ENCODE data around the gene WDR53. TPM values are rescaled to one million over a fixed set of nuclear protein-coding genes. Genes with fewer than 3 reads are reported as not detected.

Gene WDR53
- total RNA-seq, 2 experiments from 2014 or later: 10.8 to 16.5 TPM

DNA sequence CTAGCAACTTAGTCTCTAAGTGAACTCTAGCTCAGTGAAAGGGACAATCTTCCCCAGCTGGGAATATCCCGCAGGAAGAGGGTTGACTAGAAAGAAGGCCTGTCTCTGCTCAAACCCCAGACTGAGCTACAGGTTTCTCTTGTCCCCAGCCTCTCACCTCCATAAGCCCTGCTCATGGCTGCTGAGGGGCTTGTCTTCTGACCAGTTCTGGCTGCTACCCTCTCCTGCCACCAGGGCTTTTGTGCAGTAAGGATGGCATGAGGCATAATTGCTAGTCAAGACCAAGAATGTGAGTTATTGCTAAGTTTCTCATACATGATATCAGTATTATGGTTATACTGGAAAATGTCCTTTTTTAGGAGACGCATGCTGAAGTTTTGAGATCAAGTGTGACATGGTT is 21.3 kb downstream of the WDR53 start:
- no peaks in the 10 kb centered on the region for H3K4me1 ChIP-seq (ENCODE audit: insufficient read depth, low read length, poor library complexity, severe bottlenecking)
- TF ChIP-seq, protein P1, sequence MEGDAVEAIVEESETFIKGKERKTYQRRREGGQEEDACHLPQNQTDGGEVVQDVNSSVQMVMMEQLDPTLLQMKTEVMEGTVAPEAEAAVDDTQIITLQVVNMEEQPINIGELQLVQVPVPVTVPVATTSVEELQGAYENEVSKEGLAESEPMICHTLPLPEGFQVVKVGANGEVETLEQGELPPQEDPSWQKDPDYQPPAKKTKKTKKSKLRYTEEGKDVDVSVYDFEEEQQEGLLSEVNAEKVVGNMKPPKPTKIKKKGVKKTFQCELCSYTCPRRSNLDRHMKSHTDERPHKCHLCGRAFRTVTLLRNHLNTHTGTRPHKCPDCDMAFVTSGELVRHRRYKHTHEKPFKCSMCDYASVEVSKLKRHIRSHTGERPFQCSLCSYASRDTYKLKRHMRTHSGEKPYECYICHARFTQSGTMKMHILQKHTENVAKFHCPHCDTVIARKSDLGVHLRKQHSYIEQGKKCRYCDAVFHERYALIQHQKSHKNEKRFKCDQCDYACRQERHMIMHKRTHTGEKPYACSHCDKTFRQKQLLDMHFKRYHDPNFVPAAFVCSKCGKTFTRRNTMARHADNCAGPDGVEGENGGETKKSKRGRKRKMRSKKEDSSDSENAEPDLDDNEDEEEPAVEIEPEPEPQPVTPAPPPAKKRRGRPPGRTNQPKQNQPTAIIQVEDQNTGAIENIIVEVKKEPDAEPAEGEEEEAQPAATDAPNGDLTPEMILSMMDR (conservative IDR thresholded peaks at IDR 0.05; ENCODE audit: low read length): no peak
- TF ChIP-seq EZH2phosphoT487 (IDR thresholded peaks at IDR 0.05; ENCODE audit: borderline replicate concordance, low read depth, low read length): no peak
- H2AFZ ChIP-seq (ENCODE audit: low read length): no peak overlapping the region
- CTCF ChIA-PET (ENCODE audit: unreplicated experiment): no interaction called here
- H3K4me3 ChIP-seq (ENCODE audit: low read depth, low read length, poor library complexity, severe bottlenecking): no peak overlapping the region
- H3K27ac ChIP-seq (ENCODE audit: low read depth, low read length, poor library complexity, severe bottlenecking): no peak overlapping the region
- POLR2A ChIA-PET: interaction anchor here (0.5 to 0.6 kb wide), 2 partner anchors 36 to 82 kb away, joined by 3 read pairs; no protein-coding TSS in a partner anchor
- no TSS peak for BruUV-seq (replicated peaks)
- H3K4me2 ChIP-seq (ENCODE audit: low read length): no peak overlapping the region
- no peak for DNase-seq (ENCODE audit: low spot score)
- H3K9me2 ChIP-seq (ENCODE audit: insufficient read depth, low read length): no peaks in the 10 kb centered on the region
- no peaks in the 10 kb centered on the region for H3K79me2 ChIP-seq (ENCODE audit: insufficient read depth, low read depth, low read length)
- intact Hi-C loops (cut with micrococcal nuclease; ENCODE audit: unreplicated experiment): no loop called here
- H3K36me3 ChIP-seq (ENCODE audit: insufficient read depth, low read length): no peaks in the 10 kb centered on the region
- peaks cover 14% of the 10 kb centered on the region; the same call in 1 of the 2 replicates for H3K9me3 ChIP-seq (ENCODE audit: low read length)
- H4K20me1 ChIP-seq (ENCODE audit: insufficient read depth, low read length): no peaks in the 10 kb centered on the region

DNA sequence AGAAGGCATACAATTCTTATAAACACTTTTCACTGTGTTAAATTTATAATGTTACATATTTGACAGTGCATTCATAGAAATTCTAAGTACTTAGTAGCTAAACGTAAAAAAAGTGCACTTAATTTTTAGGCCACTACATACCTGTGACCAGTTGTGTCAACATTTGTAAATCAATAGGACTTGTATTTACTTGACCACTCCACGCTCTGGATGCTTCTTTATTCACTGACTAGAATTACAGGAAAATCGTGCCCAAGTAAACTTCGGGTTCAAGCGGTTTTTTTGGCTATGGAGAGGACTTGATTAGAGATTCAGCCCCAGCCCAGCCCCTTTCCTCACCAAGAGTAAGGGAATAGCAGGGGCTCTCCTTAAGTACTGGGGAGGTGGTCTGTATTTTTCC is 21.8 kb downstream of the WDR53 start:
- no peak for TF ChIP-seq EZH2phosphoT487 (IDR thresholded peaks at IDR 0.05; ENCODE audit: borderline replicate concordance, low read depth, low read length)
- TF ChIP-seq, protein P1 (conservative IDR thresholded peaks at IDR 0.05; ENCODE audit: low read length): no peak
- H2AFZ ChIP-seq (ENCODE audit: low read length): no peak overlapping the region

DNA sequence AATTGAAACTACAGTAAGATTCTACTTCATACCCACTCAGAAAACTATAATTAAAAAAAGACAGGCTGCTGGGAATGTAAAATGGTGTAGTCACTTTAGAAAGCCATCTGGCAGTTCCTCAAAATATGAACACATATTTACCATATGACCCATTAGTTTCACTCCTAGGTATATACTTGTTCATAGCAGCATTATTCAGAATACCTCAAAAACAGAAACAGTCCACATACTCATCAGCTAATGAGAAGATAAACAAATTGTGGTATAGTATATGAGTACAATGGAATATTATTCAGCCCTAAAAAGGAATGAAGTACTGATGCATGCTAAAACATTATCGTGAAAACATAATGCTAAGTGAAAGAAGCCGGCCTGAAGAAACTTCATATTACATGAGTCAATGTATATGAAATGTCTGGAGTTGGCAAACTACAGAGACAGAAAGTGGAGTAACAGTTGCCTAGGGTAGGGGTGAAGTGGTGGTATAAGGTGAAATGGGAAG is 23.8 kb downstream of the WDR53 start:
- Histone ChIP-seq H3K4me3 (ENCODE audit: low read depth, low read length, poor library complexity, severe bottlenecking) (no peak overlapping the region), H4K20me1 (ENCODE audit: insufficient read depth, low read length) (no peaks in the 10 kb centered on the region), H3K9me2 (ENCODE audit: insufficient read depth, low read length) (no peaks in the 10 kb centered on the region), H2AFZ (ENCODE audit: low read length) (no peak overlapping the region), H3K4me1 (ENCODE audit: insufficient read depth, low read length, poor library complexity, severe bottlenecking) (no peaks in the 10 kb centered on the region), H3K79me2 (ENCODE audit: insufficient read depth, low read depth, low read length) (no peaks in the 10 kb centered on the region), H3K36me3 (ENCODE audit: insufficient read depth, low read length) (no peaks in the 10 kb centered on the region), H3K27ac (ENCODE audit: low read depth, low read length, poor library complexity, severe bottlenecking) (no peak overlapping the region), H3K9me3 (ENCODE audit: low read length) (peaks cover 4% of the 10 kb centered on the region; the same call in 1 of the 2 replicates), H3K4me2 (ENCODE audit: low read length) (no peak overlapping the region)
- intact Hi-C loops (cut with micrococcal nuclease; ENCODE audit: unreplicated experiment): no loop called here
- TF ChIP-seq, protein P1 (conservative IDR thresholded peaks at IDR 0.05; ENCODE audit: low read length): no peak
- no peak for TF ChIP-seq EZH2phosphoT487 (IDR thresholded peaks at IDR 0.05; ENCODE audit: borderline replicate concordance, low read depth, low read length)
- BruUV-seq (replicated peaks): no TSS peak
- CTCF ChIA-PET (ENCODE audit: unreplicated experiment): no interaction called here
- DNase-seq (ENCODE audit: low spot score): no peak
- POLR2A ChIA-PET: no interaction called here

More for the DNA sequence above, 21.8 kb downstream of the WDR53 start:
- Histone ChIP-seq H3K9me2 (ENCODE audit: insufficient read depth, low read length) (no peaks in the 10 kb centered on the region), H3K4me1 (ENCODE audit: insufficient read depth, low read length, poor library complexity, severe bottlenecking) (no peaks in the 10 kb centered on the region), H3K27ac (ENCODE audit: low read depth, low read length, poor library complexity, severe bottlenecking) (no peak overlapping the region), H3K4me2 (ENCODE audit: low read length) (no peak overlapping the region), H3K36me3 (ENCODE audit: insufficient read depth, low read length) (no peaks in the 10 kb centered on the region), H3K4me3 (ENCODE audit: low read depth, low read length, poor library complexity, severe bottlenecking) (no peak overlapping the region), H4K20me1 (ENCODE audit: insufficient read depth, low read length) (no peaks in the 10 kb centered on the region), H3K79me2 (ENCODE audit: insufficient read depth, low read depth, low read length) (no peaks in the 10 kb centered on the region), H3K9me3 (ENCODE audit: low read length) (peaks cover 14% of the 10 kb centered on the region; the same call in 1 of the 2 replicates)
- CTCF ChIA-PET (ENCODE audit: unreplicated experiment): no interaction called here
- intact Hi-C loops (cut with micrococcal nuclease; ENCODE audit: unreplicated experiment): no loop called here
- DNase-seq (ENCODE audit: low spot score): no peak
- POLR2A ChIA-PET: interaction anchor here (0.6 kb wide), 2 partner anchors 83 to 213 kb away, joined by 3 read pairs; no protein-coding TSS in a partner anchor
- no TSS peak for BruUV-seq (replicated peaks)

Measured in OCI-LY7 (cell line).